ENCODE results near the gene TTN.

DNA sequence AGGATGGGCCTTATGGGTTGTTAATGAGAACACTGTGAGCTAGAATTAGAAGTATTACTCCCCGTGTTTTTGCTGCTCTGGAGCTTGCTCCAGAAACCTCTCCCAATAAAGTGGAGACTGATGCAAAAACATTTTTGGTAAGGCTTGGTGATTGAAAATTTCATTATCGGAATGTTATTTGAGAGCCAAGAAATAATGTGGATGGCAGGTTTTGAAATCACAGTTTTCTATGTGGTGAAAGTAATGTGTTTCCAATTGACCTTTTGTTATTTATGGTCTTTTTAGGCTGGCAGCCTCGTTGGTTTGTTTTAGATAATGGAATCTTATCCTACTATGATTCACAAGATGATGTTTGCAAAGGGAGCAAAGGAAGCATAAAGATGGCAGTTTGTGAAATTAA lies 321.9 kb downstream of the TTN start:
- TF ChIP-seq, protein P1, sequence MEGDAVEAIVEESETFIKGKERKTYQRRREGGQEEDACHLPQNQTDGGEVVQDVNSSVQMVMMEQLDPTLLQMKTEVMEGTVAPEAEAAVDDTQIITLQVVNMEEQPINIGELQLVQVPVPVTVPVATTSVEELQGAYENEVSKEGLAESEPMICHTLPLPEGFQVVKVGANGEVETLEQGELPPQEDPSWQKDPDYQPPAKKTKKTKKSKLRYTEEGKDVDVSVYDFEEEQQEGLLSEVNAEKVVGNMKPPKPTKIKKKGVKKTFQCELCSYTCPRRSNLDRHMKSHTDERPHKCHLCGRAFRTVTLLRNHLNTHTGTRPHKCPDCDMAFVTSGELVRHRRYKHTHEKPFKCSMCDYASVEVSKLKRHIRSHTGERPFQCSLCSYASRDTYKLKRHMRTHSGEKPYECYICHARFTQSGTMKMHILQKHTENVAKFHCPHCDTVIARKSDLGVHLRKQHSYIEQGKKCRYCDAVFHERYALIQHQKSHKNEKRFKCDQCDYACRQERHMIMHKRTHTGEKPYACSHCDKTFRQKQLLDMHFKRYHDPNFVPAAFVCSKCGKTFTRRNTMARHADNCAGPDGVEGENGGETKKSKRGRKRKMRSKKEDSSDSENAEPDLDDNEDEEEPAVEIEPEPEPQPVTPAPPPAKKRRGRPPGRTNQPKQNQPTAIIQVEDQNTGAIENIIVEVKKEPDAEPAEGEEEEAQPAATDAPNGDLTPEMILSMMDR (IDR thresholded peaks at IDR 0.05) = no peak
- no peak for TF ChIP-seq POLR2A (IDR thresholded peaks at IDR 0.05)
